ENCODE results near the gene RASIP1.

DNA sequence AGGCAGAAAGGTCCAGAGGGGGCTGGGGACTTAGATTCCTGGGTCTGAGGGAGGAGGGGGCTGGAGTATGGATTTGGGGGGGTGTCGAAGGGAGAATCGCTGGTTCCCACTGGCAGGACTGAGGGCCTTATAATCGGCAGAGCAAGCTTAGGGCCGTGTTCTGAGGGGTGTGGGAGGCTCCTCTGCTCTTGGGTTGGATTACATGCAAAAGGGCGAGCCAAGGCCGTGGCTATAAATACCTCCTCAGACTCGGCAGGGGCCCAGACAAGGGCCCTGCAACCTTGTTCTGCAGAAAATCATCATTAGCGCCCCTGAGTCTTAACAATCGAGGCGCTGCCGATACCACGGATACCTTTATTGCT lies 20.2 kb downstream of the RASIP1 start:
- TF ChIP-seq, protein P1, sequence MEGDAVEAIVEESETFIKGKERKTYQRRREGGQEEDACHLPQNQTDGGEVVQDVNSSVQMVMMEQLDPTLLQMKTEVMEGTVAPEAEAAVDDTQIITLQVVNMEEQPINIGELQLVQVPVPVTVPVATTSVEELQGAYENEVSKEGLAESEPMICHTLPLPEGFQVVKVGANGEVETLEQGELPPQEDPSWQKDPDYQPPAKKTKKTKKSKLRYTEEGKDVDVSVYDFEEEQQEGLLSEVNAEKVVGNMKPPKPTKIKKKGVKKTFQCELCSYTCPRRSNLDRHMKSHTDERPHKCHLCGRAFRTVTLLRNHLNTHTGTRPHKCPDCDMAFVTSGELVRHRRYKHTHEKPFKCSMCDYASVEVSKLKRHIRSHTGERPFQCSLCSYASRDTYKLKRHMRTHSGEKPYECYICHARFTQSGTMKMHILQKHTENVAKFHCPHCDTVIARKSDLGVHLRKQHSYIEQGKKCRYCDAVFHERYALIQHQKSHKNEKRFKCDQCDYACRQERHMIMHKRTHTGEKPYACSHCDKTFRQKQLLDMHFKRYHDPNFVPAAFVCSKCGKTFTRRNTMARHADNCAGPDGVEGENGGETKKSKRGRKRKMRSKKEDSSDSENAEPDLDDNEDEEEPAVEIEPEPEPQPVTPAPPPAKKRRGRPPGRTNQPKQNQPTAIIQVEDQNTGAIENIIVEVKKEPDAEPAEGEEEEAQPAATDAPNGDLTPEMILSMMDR (IDR thresholded peaks at IDR 0.05) = no peak
- no peak for TF ChIP-seq POLR2A (IDR thresholded peaks at IDR 0.05)

Data from uterus (tissue), 2 donors.